ENCODE results near the gene POLD1.
"Not testable (repeated sequence)": the region's sequence is repeated elsewhere in the genome, so short reads cannot be mapped to it uniquely, and the experiment has no call there.

The POLD1 gene

GRCh38 chr19:50387176-50387867, 3.2 kb downstream of the POLD1 start:
- DNase-seq (ENCODE audit: extremely low spot score, insufficient read length, low read depth) = no peak
- FAIRE-seq = no peak

DNA sequence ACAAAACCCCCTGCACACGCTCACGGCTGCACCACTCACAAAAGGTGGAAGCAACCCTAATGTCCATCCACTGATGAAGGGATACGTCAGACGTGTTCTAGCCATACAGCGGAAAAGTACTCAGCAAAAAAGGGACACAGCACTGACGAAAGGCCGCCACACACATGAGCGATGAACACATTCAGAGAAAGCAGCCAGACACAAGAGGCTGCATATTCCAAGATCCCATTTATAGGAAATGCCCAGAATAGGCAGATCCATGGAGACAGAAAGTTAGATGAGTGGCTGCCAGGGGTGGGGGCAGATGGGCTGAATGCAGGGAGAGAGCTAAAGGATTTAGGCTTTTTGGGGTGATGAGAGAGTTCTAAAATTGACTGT, 3.7 kb downstream of the POLD1 start:
- no peak for DNase-seq (ENCODE audit: extremely low spot score, insufficient read length, low read depth)
- FAIRE-seq = no peak

GRCh38 chr19:50390295-50390694, 6.1 kb downstream of the POLD1 start:
- FAIRE-seq; DNase-seq (ENCODE audit: extremely low spot score, insufficient read length, low read depth): not testable (repeated sequence)

- FAIRE-seq; DNase-seq (ENCODE audit: extremely low spot score, insufficient read length, low read depth): not testable (repeated sequence)
Measured at GRCh38 chr19:50390952-50391351, 6.8 kb downstream of the POLD1 start.

DNA sequence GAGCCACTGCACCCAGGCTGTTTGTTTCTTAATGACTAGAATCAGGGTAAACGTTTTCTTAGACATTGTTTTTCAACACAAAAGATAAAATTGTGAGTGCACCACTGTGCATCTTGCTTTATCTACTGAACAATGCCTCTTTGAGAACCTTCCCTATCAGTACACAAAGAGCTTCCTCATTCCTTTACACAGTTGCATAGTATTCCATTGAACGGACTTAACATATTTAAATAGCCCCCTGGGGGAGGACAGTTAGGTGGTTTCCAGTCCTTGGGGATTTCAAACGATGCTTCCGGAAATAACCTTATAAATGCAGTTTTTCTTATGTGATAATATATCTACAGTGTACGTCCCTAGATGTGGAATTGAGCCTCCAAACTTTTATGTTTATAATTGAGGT, 8.6 kb downstream of the POLD1 start:
- DNase-seq (ENCODE audit: extremely low spot score, insufficient read length, low read depth) (no peak), FAIRE-seq (no peak)

DNA sequence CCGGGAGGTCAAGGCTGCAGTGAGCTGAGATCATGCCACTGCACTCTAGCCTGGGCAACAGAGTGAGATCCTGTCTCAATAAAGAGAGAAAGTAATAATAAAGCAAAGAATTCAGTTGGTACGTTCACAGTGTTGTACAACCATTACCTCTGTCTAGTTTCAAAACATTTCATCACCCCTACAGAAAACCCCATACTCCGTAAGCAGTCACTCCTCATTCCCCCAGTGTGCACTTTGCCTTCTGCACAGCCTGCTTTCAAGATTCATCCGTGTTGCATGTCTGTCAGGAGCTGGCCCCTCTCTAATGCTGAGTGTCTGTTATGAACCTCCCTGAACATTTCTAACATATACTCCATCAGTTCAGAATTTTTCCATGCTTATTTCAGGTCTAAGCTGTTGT, 9.4 kb downstream of the POLD1 start:
- FAIRE-seq (no peak), DNase-seq (ENCODE audit: extremely low spot score, insufficient read length, low read depth) (no peak)

GRCh38 chr19:50394017-50394416, 9.9 kb downstream of the POLD1 start:
- FAIRE-seq (no peak), DNase-seq (ENCODE audit: extremely low spot score, insufficient read length, low read depth) (no peak)

DNA sequence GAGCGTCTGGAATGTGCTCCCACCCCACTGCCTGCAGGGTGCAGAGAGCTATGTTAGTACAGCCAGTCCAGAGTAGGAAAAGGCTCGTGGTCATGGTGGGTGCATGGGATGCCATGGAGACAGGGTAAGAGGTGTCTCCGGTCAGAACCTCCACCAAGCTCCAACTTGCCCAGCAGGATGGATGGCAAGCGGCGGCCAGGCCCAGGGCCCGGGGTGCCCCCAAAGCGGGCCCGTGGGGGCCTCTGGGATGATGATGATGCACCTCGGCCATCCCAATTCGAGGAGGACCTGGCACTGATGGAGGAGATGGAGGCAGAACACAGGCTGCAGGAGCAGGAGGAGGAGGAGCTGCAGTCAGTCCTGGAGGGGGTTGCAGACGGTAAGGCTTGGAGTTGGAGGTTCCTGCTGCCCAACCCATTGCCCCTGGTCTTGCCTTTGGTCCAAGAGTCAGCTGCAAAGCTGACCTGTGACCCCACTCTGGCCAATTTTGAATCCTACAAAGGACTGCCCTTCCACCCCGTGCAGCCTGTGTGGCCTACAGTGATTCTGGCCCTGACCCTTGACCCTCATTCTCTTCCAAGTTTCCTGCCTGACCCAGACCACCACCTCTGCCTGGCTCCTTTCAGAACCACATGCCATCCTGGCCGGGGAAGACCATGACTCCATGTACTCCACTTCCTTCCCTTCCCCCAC, 14.7 kb downstream of the POLD1 start:
- FAIRE-seq (no peak), DNase-seq (ENCODE audit: extremely low spot score, insufficient read length, low read depth) (no peak)

DNA sequence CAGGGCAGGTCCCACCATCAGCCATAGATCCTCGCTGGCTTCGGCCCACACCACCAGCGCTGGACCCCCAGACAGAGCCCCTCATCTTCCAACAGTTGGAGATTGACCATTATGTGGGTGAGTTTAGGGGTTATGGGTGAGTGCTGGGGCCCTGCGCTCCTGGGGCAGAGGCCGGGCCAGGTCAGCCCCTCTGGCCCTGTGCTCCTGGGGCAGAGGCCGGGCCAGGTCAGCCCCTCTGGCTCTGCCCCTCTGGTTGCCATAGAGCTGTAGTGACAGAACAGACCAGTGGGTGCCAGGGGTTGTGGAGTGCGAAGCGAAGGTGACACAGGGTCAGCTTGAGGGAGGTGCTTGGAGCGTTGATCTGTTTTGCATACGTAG, 15.2 kb downstream of the POLD1 start:
- DNase-seq (ENCODE audit: extremely low spot score, insufficient read length, low read depth) (no peak), FAIRE-seq (no peak)

GRCh38 chr19:50401605-50402450, 17.7 kb downstream of the POLD1 start:
- DNase-seq (ENCODE audit: extremely low spot score, insufficient read length, low read depth) (no peak), FAIRE-seq (no peak)

DNA sequence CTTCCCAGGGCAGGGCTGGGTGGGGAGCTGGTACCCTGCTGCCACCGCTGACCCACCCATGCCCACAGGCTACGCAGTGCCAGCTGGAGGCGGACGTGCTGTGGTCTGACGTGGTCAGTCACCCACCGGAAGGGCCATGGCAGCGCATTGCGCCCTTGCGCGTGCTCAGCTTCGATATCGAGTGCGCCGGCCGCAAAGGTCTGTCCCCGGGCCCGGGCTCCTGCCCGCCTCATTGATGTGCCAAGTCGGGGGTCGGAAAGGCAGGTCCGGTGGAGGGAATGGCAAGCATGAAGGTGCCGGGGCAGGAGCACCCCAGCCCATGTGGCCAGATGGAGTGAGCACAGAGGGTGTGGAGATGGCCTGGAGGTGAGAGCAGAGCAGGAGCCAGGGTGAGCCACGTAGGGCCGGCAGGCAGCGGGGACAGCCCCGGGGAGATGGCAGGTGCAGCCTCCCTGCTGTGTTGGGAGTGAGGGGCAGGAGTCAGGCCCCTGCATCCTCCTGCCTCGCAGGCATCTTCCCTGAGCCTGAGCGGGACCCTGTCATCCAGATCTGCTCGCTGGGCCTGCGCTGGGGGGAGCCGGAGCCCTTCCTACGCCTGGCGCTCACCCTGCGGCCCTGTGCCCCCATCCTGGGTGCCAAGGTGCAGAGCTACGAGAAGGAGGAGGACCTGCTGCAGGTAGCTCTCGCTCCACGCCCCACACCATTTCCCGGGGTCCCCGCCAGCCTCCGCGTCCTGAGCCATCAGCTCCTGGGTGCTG, 18.6 kb downstream of the POLD1 start:
- DNase-seq (ENCODE audit: extremely low spot score, insufficient read length, low read depth) (no peak), FAIRE-seq (no peak)

DNA sequence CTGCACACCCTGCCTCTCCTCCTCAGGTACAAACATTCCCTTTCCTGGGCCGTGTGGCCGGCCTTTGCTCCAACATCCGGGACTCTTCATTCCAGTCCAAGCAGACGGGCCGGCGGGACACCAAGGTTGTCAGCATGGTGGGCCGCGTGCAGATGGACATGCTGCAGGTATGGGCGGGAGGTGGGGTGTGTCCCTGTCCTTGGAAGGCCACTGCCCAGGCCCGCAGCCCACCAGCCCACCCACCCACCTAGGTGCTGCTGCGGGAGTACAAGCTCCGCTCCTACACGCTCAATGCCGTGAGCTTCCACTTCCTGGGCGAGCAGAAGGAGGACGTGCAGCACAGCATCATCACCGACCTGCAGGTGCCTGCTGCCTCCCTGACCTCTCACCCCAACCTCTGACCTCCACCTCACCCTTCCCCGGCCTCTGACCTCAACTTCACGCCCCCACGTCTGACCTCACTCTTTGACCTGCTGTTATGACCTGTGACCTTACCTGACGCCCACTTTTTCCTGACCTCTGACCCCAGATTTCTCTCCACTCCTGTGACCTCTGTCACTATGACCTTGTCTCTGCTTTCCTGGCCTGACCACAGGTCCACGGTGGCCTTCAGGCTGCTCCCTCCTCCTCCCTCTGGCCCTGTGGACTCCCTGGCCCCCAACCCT, 22.1 kb downstream of the POLD1 start:
- DNase-seq (ENCODE audit: extremely low spot score, insufficient read length, low read depth) = no peak
- FAIRE-seq = no peak

DNA sequence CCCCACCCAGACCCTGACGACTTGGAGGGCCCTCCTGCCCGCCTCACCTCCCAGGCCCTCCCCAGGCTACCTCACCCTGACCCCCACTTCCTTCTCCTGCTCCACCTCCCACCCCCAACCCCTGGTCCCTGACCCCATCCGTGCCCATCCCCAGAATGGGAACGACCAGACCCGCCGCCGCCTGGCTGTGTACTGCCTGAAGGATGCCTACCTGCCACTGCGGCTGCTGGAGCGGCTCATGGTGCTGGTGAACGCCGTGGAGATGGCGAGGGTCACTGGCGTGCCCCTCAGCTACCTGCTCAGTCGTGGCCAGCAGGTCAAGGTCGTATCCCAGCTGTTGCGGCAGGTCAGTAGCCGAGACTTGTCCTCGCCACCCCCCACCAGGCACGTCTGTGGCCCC, 22.7 kb downstream of the POLD1 start:
- DNase-seq (ENCODE audit: extremely low spot score, insufficient read length, low read depth) (no peak), FAIRE-seq (no peak)

GRCh38 chr19:50409347-50409746, 25.2 kb downstream of the POLD1 start:
- DNase-seq (ENCODE audit: extremely low spot score, insufficient read length, low read depth) = no peak
- no peak for FAIRE-seq

GRCh38 chr19:50410109-50410508, 26.0 kb downstream of the POLD1 start:
- no peak for DNase-seq (ENCODE audit: extremely low spot score, insufficient read length, low read depth)
- FAIRE-seq = no peak

- FAIRE-seq (no peak), DNase-seq (ENCODE audit: extremely low spot score, insufficient read length, low read depth) (no peak)
Measured at GRCh38 chr19:50412419-50412818, 28.3 kb downstream of the POLD1 start.

GRCh38 chr19:50413096-50413495, 28.9 kb downstream of the POLD1 start:
- DNase-seq (ENCODE audit: extremely low spot score, insufficient read length, low read depth) = no peak
- no peak for FAIRE-seq

DNA sequence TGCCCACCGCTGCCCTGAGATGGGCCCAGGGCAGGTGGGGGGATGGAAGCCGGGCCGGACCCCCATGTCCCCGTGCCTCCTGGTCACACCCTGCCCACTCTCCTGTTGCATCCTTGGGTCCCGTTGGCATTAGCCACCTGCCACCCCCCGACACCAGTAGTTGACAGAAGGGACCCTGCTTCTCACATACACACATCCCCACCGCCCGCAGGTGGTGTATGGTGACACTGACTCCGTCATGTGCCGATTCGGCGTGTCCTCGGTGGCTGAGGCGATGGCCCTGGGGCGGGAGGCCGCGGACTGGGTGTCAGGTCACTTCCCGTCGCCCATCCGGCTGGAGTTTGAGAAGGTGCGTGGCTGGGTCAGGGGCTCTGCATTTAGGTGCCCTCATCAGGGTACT, 29.4 kb downstream of the POLD1 start:
- FAIRE-seq = no peak

DNA sequence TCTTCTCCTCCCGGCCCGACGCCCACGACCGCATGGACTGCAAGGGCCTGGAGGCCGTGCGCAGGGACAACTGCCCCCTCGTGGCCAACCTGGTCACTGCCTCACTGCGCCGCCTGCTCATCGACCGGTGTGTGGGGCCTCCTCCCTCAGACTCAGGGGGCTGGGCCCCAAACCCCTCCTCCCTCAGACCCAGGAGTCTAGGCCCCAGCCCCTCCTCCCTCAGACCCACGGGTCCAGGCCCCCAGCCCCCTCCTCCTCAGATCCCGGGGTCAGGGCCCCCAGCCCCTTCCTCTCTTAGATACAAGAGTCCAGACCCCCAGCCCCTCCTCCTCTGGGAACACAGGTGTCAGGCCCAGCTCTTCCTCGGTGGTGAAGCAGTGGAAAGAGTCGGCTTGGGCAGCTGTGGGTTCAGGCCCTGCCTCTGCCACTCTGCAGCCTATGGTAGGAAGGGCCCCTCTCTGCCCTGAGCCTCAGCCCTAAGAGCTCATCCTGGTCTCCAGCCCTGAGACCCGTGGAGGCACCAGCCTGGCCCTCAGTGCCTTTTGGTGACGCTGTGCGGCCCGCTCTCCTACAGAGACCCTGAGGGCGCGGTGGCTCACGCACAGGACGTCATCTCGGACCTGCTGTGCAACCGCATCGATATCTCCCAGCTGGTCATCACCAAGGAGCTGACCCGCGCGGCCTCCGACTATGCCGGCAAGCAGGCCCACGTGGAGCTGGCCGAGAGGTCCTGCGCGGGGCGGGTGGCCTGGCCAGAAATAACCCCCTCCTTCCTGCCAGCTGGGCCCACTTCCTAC, 30.9 kb downstream of the POLD1 start:
- DNase-seq (ENCODE audit: extremely low spot score, insufficient read length, low read depth) = peak; percentile 83
- no peak for FAIRE-seq

More for the DNA sequence above, 29.4 kb downstream of the POLD1 start:
- no peak for DNase-seq (ENCODE audit: extremely low spot score, insufficient read length, low read depth)
